Measurements from ENCODE around the gene CYB5R4. TPM values are rescaled to one million over a fixed set of nuclear protein-coding genes. Genes with fewer than 3 reads are reported as not detected.
"Not testable (repeated sequence)": the region's sequence is repeated elsewhere in the genome, so short reads cannot be mapped to it uniquely, and the experiment has no call there.

The CYB5R4 gene
- total RNA-seq, 1 donor from 2014 or later: 8.6 TPM

GRCh38 chr6:83885984-83886383, 26.5 kb downstream of the CYB5R4 start:
- TF ChIP-seq CTCF (IDR thresholded peaks at IDR 0.05; ENCODE audit: unreplicated experiment): no peak
- H3K9me3 Mint-ChIP-seq: peaks cover 18% of the 10 kb centered on the region
- H3K27me3 Mint-ChIP-seq (ENCODE audit: low read depth): no peaks in the 10 kb centered on the region
- H3K36me3 Mint-ChIP-seq: no peaks in the 10 kb centered on the region
- peaks cover 9% of the 10 kb centered on the region for H3K4me1 Mint-ChIP-seq
- H3K27ac Mint-ChIP-seq: no peak overlapping the region
- DNase-seq (ENCODE audit: low spot score in 2 of 2, unreplicated experiment in 2 of 2): no peak
- H3K4me3 Mint-ChIP-seq: no peak overlapping the region

- H3K27ac Mint-ChIP-seq: no peak overlapping the region
- peaks cover 18% of the 10 kb centered on the region for H3K9me3 Mint-ChIP-seq
- peaks cover under 1% of the 10 kb centered on the region for H3K4me1 Mint-ChIP-seq
- no peaks in the 10 kb centered on the region for H3K27me3 Mint-ChIP-seq (ENCODE audit: low read depth)
- H3K36me3 Mint-ChIP-seq: peaks cover 2% of the 10 kb centered on the region
- H3K4me3 Mint-ChIP-seq: no peak overlapping the region
- no peak for TF ChIP-seq CTCF (IDR thresholded peaks at IDR 0.05; ENCODE audit: unreplicated experiment)
- no peak for DNase-seq (ENCODE audit: low spot score in 2 of 2, unreplicated experiment in 2 of 2)
Observed at GRCh38 chr6:83889621-83890020, 30.1 kb downstream of the CYB5R4 start.

- no peak overlapping the region for H3K4me3 Mint-ChIP-seq
- H3K9me3 Mint-ChIP-seq: peaks cover 18% of the 10 kb centered on the region
- H3K36me3 Mint-ChIP-seq: peaks cover 2% of the 10 kb centered on the region
- no peaks in the 10 kb centered on the region for H3K4me1 Mint-ChIP-seq
- H3K27ac Mint-ChIP-seq: no peak overlapping the region
- no peaks in the 10 kb centered on the region for H3K27me3 Mint-ChIP-seq (ENCODE audit: low read depth)
- DNase-seq (ENCODE audit: low spot score in 2 of 2, unreplicated experiment in 2 of 2): no peak
- TF ChIP-seq CTCF (IDR thresholded peaks at IDR 0.05; ENCODE audit: unreplicated experiment): no peak
Observed at GRCh38 chr6:83890520-83890919, 31.0 kb downstream of the CYB5R4 start.

- Mint-ChIP-seq H3K4me3 (no peak overlapping the region), H3K9me3 (peaks cover 18% of the 10 kb centered on the region), H3K27ac (no peak overlapping the region), H3K36me3 (peaks cover 2% of the 10 kb centered on the region), H3K4me1 (no peaks in the 10 kb centered on the region), H3K27me3 (ENCODE audit: low read depth) (no peaks in the 10 kb centered on the region)
- no peak for DNase-seq (ENCODE audit: low spot score in 2 of 2, unreplicated experiment in 2 of 2)
- no peak for TF ChIP-seq CTCF (IDR thresholded peaks at IDR 0.05; ENCODE audit: unreplicated experiment)
Observed at GRCh38 chr6:83891586-83891985, 32.1 kb downstream of the CYB5R4 start.

- Mint-ChIP-seq H3K36me3 (peaks cover 8% of the 10 kb centered on the region), H3K9me3 (peaks cover 18% of the 10 kb centered on the region), H3K27me3 (ENCODE audit: low read depth) (no peaks in the 10 kb centered on the region), H3K4me1 (no peaks in the 10 kb centered on the region), H3K4me3 (no peak overlapping the region), H3K27ac (no peak overlapping the region)
- DNase-seq (ENCODE audit: low spot score in 2 of 2, unreplicated experiment in 2 of 2): no peak
- TF ChIP-seq CTCF (IDR thresholded peaks at IDR 0.05; ENCODE audit: unreplicated experiment): no peak
Observed at GRCh38 chr6:83893024-83893423, 33.5 kb downstream of the CYB5R4 start.

- not testable (repeated sequence) for H3K27ac Mint-ChIP-seq; H3K4me3 Mint-ChIP-seq; H3K4me1 Mint-ChIP-seq; H3K27me3 Mint-ChIP-seq (ENCODE audit: low read depth); DNase-seq (ENCODE audit: low spot score in 2 of 2, unreplicated experiment in 2 of 2)
- peaks cover 23% of the 10 kb centered on the region for H3K9me3 Mint-ChIP-seq
- H3K36me3 Mint-ChIP-seq: peaks cover 16% of the 10 kb centered on the region
Observed at GRCh38 chr6:83897094-83897493, 37.6 kb downstream of the CYB5R4 start.

Measured in mesothelial cell of epicardium (in vitro differentiated cells).